MM.1S (cell line): ENCODE measurements around the gene POLR2J.
"Not testable (repeated sequence)": the region's sequence is repeated elsewhere in the genome, so short reads cannot be mapped to it uniquely, and the experiment has no call there.

Experiments used
- EZH2 ChIP-seq: fragments of 300-600 bp; sonication (generic); optimal IDR thresholded peaks from 2 replicates; pipeline ENCODE3; 2017; ENCODE audit warnings: low read depth, mild to moderate bottlenecking, antibody characterized with exemption, low read length, mixed read lengths
- EZH2phosphoT487 ChIP-seq: fragments of 300-600 bp; sonication (generic); IDR thresholded peaks from 2 replicates; pipeline ENCODE4 v1.6.1; 2018; ENCODE audit warnings: antibody characterized with exemption, low read length
- TF ChIP-seq, protein P1 (sequence below): fragments of 300-600 bp; sonication (generic); IDR thresholded peaks from 2 replicates; pipeline ENCODE4 v1.5.1; 2016; ENCODE audit warnings: antibody characterized with exemption, low read length, mixed read lengths

DNA sequence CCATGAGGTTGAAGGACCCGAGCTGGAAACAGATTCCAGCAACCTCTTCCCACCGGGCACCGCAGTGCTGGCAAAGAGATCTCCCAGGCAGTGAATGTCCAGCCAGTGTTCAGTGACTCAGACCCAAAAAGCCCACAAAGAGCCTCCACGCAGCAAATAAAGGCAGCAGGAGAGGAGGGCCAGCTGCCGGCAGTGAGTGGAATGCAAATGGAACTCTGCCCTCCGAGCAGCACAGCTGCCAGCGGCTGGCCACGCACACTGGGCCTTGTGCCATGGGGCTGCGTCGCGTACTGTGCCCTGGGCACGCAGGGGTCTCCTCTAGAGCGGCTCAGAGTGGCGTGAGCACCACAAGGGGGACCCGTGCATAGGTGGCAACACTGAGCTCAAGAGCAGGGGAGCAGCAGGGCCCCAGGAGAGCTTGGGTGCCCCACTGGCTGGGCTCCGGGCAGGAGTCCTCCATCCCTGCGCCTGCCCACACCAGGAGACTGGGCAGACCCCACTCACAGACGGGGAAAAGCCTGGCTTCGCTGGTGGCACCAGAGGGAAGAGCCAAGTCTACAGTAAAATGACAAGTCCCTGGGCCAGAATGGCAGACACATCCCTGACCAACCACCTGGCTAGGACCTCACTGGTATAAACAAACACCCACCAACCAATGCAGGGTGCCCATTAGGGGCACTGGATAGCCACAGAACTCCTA is 3.8 kb downstream of the POLR2J start:
- TF ChIP-seq, protein P1, sequence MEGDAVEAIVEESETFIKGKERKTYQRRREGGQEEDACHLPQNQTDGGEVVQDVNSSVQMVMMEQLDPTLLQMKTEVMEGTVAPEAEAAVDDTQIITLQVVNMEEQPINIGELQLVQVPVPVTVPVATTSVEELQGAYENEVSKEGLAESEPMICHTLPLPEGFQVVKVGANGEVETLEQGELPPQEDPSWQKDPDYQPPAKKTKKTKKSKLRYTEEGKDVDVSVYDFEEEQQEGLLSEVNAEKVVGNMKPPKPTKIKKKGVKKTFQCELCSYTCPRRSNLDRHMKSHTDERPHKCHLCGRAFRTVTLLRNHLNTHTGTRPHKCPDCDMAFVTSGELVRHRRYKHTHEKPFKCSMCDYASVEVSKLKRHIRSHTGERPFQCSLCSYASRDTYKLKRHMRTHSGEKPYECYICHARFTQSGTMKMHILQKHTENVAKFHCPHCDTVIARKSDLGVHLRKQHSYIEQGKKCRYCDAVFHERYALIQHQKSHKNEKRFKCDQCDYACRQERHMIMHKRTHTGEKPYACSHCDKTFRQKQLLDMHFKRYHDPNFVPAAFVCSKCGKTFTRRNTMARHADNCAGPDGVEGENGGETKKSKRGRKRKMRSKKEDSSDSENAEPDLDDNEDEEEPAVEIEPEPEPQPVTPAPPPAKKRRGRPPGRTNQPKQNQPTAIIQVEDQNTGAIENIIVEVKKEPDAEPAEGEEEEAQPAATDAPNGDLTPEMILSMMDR, result not testable (repeated sequence)
- not testable (repeated sequence) for TF ChIP-seq EZH2, EZH2phosphoT487
